T-cell (primary cell): ENCODE data around the gene KCNE2. TPM values are rescaled to one million over a fixed set of nuclear protein-coding genes. Genes with fewer than 3 reads are reported as not detected.

Source experiments
- ATAC-seq, 4 experiments: fragments of 200-7000 bp in 3 of 4; fragments of 150-1000 bp in 1 of 4; cut with Tn5 transposase; replicated peaks in 1 of 4; 1 replicate in 3 of 4; 2 replicates in 1 of 4; pipeline ENCODE4 v1.10.0; 2021; ENCODE audit warnings: moderate library complexity in 3 of 4, mild to moderate bottlenecking in 2 of 4, moderate number of reproducible peaks in 1 of 4
- CTCF ChIA-PET, 2 donors: fragments of 300-600 bp; sonication (Branson Sonifier 250); formaldehyde crosslinking; loops; one replicate each; lab custom pipeline; 2022; ENCODE audit warnings: antibody characterized with exemption in 2 of 2; lab: Charles Lee
- POLR2A ChIA-PET, 2 donors: fragments of 300-600 bp; sonication (Branson Sonifier 250); formaldehyde crosslinking; loops; one replicate each; lab custom pipeline; 2022; ENCODE audit warnings: antibody characterized with exemption in 2 of 2; lab: Charles Lee
- DNase-seq, 35 experiments: peaks; one replicate each; pipeline versions ENCODE4 v3.0.0 to v3.0.0-alpha.2; 2013 to 2023
- H3K27ac ChIP-seq: one replicate; pipeline ENCODE4 v1.5.1; 2013; ENCODE audit warnings: low read length
- H3K27me3 ChIP-seq, 2 experiments: replicated peaks in 1 of 2; 1 replicate in 1 of 2; 2 replicates in 1 of 2; pipeline versions ENCODE4 v1.6.1 to v1.7.0; 2013; ENCODE audit warnings: low read length in 1 of 2, mixed read lengths in 1 of 2; ENCODE audit not compliant: control insufficient read depth in 2 of 2, insufficient read depth in 2 of 2; ENCODE audit errors: extremely low read depth in 1 of 2
- H3K36me3 ChIP-seq, 2 donors: 1 replicate in 1 of 2; 2 replicates in 1 of 2; pipeline versions ENCODE4 v1.6.1 to v1.7.0; 2013; ENCODE audit warnings: low read length in 1 of 2; ENCODE audit not compliant: control insufficient read depth in 2 of 2, insufficient read depth in 1 of 2; ENCODE audit errors: extremely low read depth in 1 of 2
- H3K4me1 ChIP-seq, 2 experiments: 1 replicate in 1 of 2; 2 replicates in 1 of 2; pipeline versions ENCODE4 v1.6.1 to v1.7.0; 2013; ENCODE audit warnings: low read length in 2 of 2, mixed read lengths in 1 of 2; ENCODE audit not compliant: insufficient read depth in 2 of 2, control insufficient read depth in 1 of 2; ENCODE audit errors: extremely low read depth in 1 of 2
- H3K4me3 ChIP-seq, 2 donors: 1 replicate in 1 of 2; 2 replicates in 1 of 2; pipeline versions ENCODE4 v1.5.1 to v1.7.0; 2013; ENCODE audit warnings: mild to moderate bottlenecking in 2 of 2, low read length in 1 of 2, moderate library complexity in 1 of 2; ENCODE audit not compliant: control insufficient read depth in 1 of 2; ENCODE audit errors: extremely low read depth in 1 of 2
- H3K9me3 ChIP-seq: 2 replicates; pipeline ENCODE4 v1.7.0; 2013
- H3K27ac Mint-ChIP-seq, 2 donors: one replicate each; pipeline ENCODE4 v1.8.0; 2020 to 2021; ENCODE audit warnings: mild to moderate bottlenecking in 2 of 2, mixed read lengths in 2 of 2
- H3K27me3 Mint-ChIP-seq, 2 donors: one replicate each; pipeline ENCODE4 v1.8.0; 2021 to 2022; ENCODE audit warnings: mixed read lengths in 2 of 2
- H3K36me3 Mint-ChIP-seq: one replicate; pipeline ENCODE4 v1.8.0; 2021; ENCODE audit warnings: mixed read lengths
- H3K4me1 Mint-ChIP-seq, 3 donors: one replicate each; pipeline ENCODE4 v1.8.0; 2020 to 2022; ENCODE audit warnings: mixed read lengths in 3 of 3, mild to moderate bottlenecking in 1 of 3
- H3K4me3 Mint-ChIP-seq, 3 donors: one replicate each; pipeline ENCODE4 v1.8.0; 2020 to 2022; ENCODE audit warnings: mild to moderate bottlenecking in 3 of 3, mixed read lengths in 3 of 3, moderate library complexity in 3 of 3
- H3K9me3 Mint-ChIP-seq, 3 donors: one replicate each; pipeline ENCODE4 v1.8.0; 2020 to 2022; ENCODE audit warnings: mixed read lengths in 3 of 3
- whole genome bisulfite sequencing: methylation state at CpG from one replicate; pipeline ENCODE4 v1.1.5; 2013; ENCODE audit warnings: missing lambda C conversion rate; ENCODE audit not compliant: insufficient coverage; 5-methylcytosine and 5-hydroxymethylcytosine counted together
- total RNA-seq, 35 experiments: library from RNA in 6 of 35; stranded (reverse) in 6 of 35; fragments of 120-200 nt in 1 of 35; gene quantifications; one replicate each; pipeline versions ENCODE4 v1.2.1 to v1.2.4 and lab custom pipeline; 2013 to 2026

Gene KCNE2
- total RNA-seq, 5 donors from 2014 or later (not counting 1 experiment from before 2014, with no cell fraction given), result 0.25 TPM; not detected in 4

- H3K9me3 ChIP-seq, result no peaks in the 10 kb centered on the region
- ATAC-seq (no peak), DNase-seq (no peak)
- Mint-ChIP-seq H3K4me3 (no peak overlapping the region), H3K4me1 (peaks cover 0 to 4% (median 4%) of the 10 kb centered on the region in 3 donors), H3K9me3 (no peaks in the 10 kb centered on the region), H3K27me3 (peaks cover 0 to 4% of the 10 kb centered on the region in 2 donors), H3K36me3 (no peaks in the 10 kb centered on the region), H3K27ac (no peak overlapping the region)
- no peaks in the 10 kb centered on the region for H3K36me3 ChIP-seq
- H3K4me1 ChIP-seq, result no peaks in the 10 kb centered on the region
- no peak overlapping the region for H3K27ac ChIP-seq
- ChIA-PET POLR2A (no interaction called here), CTCF (interaction anchor here (0.5 to 4.2 kb wide), 4 partner anchors 21 to 422 kb away, joined by 3 to 118 read pairs (median 4); no protein-coding TSS in a partner anchor)
- 89% methylated on average over 6 of the region's 10 CpGs for WGBS
- peaks cover 0 to 8% of the 10 kb centered on the region in 2 experiments for H3K27me3 ChIP-seq
- H3K4me3 ChIP-seq, result no peak overlapping the region
Observed at GRCh38 chr21:34345892-34346291, 17.9 kb upstream of the KCNE2 start.

GRCh38 chr21:34348890-34349519 is 14.8 kb upstream of the KCNE2 start:
- H3K27ac Mint-ChIP-seq, result no peak overlapping the region
- WGBS, result 83% methylated on average over 4 of the region's 5 CpGs
- ChIA-PET CTCF (interaction anchor here (0.7 to 4.2 kb wide), 7 partner anchors 33 to 435 kb away, joined by 4 to 118 read pairs (median 10); partner anchors contain the start of gene ATP5PO (in 1 of the 2)), POLR2A (no interaction called here)
- Histone ChIP-seq H3K27ac (no peak overlapping the region), H3K27me3 (no peaks in the 10 kb centered on the region), H3K9me3 (no peaks in the 10 kb centered on the region), H3K36me3 (no peaks in the 10 kb centered on the region), H3K4me1 (no peaks in the 10 kb centered on the region), H3K4me3 (no peak overlapping the region)
- no peak for ATAC-seq
- no peaks in the 10 kb centered on the region for H3K9me3 Mint-ChIP-seq
- no peaks in the 10 kb centered on the region for H3K36me3 Mint-ChIP-seq
- no peak overlapping the region for H3K4me3 Mint-ChIP-seq
- peaks cover 0 to 7% of the 10 kb centered on the region in 2 donors for H3K27me3 Mint-ChIP-seq
- DNase-seq, result no peak
- H3K4me1 Mint-ChIP-seq, result peaks cover 0 to 8% (median 4%) of the 10 kb centered on the region in 3 donors

- Histone ChIP-seq H3K4me3 (no peak overlapping the region), H3K27ac (no peak overlapping the region), H3K27me3 (peaks cover 0 to 14% of the 10 kb centered on the region in 2 experiments), H3K4me1 (no peaks in the 10 kb centered on the region), H3K9me3 (no peaks in the 10 kb centered on the region), H3K36me3 (no peaks in the 10 kb centered on the region)
- Mint-ChIP-seq H3K4me3 (no peak overlapping the region), H3K27ac (no peak overlapping the region), H3K36me3 (no peaks in the 10 kb centered on the region), H3K27me3 (peaks cover 17 to 26% of the 10 kb centered on the region in 2 donors), H3K9me3 (no peaks in the 10 kb centered on the region), H3K4me1 (peaks cover 0 to 8% (median 4%) of the 10 kb centered on the region in 3 donors)
- ChIA-PET CTCF (interaction anchor here in 1 of 2 donors (0.9 kb wide), 1 partner anchor 428 kb away, joined by 4 read pairs; no protein-coding TSS in a partner anchor), POLR2A (no interaction called here)
- WGBS, result 46% methylated on average over 4 of the region's 6 CpGs
- DNase-seq (peak in 6 of 35 experiments; percentile 2 to 45 (median 8)), ATAC-seq (peak in 3 of 4 experiments; percentile 20 to 61 (median 36))
Observed at GRCh38 chr21:34351786-34352241, 12.0 kb upstream of the KCNE2 start.

GRCh38 chr21:34352556-34352955 is 11.2 kb upstream of the KCNE2 start:
- Mint-ChIP-seq H3K27me3 (peaks cover 17 to 27% of the 10 kb centered on the region in 2 donors), H3K36me3 (no peaks in the 10 kb centered on the region), H3K9me3 (no peaks in the 10 kb centered on the region), H3K4me3 (no peak overlapping the region), H3K4me1 (peaks cover 0 to 8% (median 4%) of the 10 kb centered on the region in 3 donors), H3K27ac (no peak overlapping the region)
- Histone ChIP-seq H3K27me3 (peaks cover 0 to 14% of the 10 kb centered on the region in 2 experiments), H3K36me3 (no peaks in the 10 kb centered on the region), H3K4me1 (no peaks in the 10 kb centered on the region), H3K27ac (no peak overlapping the region), H3K4me3 (no peak overlapping the region), H3K9me3 (no peaks in the 10 kb centered on the region)
- WGBS, result 100% methylated on average over 2 of the region's 4 CpGs
- ChIA-PET CTCF (no interaction called here), POLR2A (no interaction called here)
- ATAC-seq (no peak), DNase-seq (no peak)

GRCh38 chr21:34353182-34353581 is 10.6 kb upstream of the KCNE2 start:
- no peaks in the 10 kb centered on the region for H3K9me3 ChIP-seq
- H3K36me3 ChIP-seq, result no peaks in the 10 kb centered on the region
- H3K27me3 ChIP-seq, result peaks cover 0 to 17% of the 10 kb centered on the region in 2 experiments
- no peak for ATAC-seq
- no peak overlapping the region for H3K27ac Mint-ChIP-seq
- H3K27ac ChIP-seq, result no peak overlapping the region
- H3K27me3 Mint-ChIP-seq, result peaks cover 17 to 25% of the 10 kb centered on the region in 2 donors
- no peaks in the 10 kb centered on the region for H3K9me3 Mint-ChIP-seq
- no peaks in the 10 kb centered on the region for H3K36me3 Mint-ChIP-seq
- no CpG with 5 or more reads among the region's 6 CpGs for WGBS
- DNase-seq, result no peak
- H3K4me1 ChIP-seq, result no peaks in the 10 kb centered on the region
- H3K4me1 Mint-ChIP-seq, result peaks cover 0 to 4% (median 0%) of the 10 kb centered on the region in 3 donors
- H3K4me3 ChIP-seq, result no peak overlapping the region
- CTCF ChIA-PET, result interaction anchor here in 1 of 2 donors (1.3 kb wide), 1 partner anchor 441 kb away, joined by 3 read pairs; no protein-coding TSS in a partner anchor
- no peak overlapping the region for H3K4me3 Mint-ChIP-seq
- POLR2A ChIA-PET, result interaction anchor here in 1 of 2 donors (0.6 kb wide), 1 partner anchor 223 kb away, joined by 3 read pairs; no protein-coding TSS in a partner anchor

- Mint-ChIP-seq H3K36me3 (no peaks in the 10 kb centered on the region), H3K27ac (no peak overlapping the region), H3K4me1 (peaks cover 0 to 4% (median 0%) of the 10 kb centered on the region in 3 donors), H3K9me3 (peaks cover 0 to 4% (median 2%) of the 10 kb centered on the region in 3 donors), H3K27me3 (peaks cover 17 to 35% of the 10 kb centered on the region in 2 donors), H3K4me3 (no peak overlapping the region)
- ChIA-PET POLR2A (no interaction called here), CTCF (interaction anchor here (0.5 to 0.9 kb wide), 3 partner anchors 365 to 434 kb away, joined by 3 to 6 read pairs (median 4); no protein-coding TSS in a partner anchor)
- 94% methylated on average over 2 of the region's 4 CpGs for WGBS
- DNase-seq, result no peak
- no peaks in the 10 kb centered on the region for H3K9me3 ChIP-seq
- no peak for ATAC-seq
- no peaks in the 10 kb centered on the region for H3K36me3 ChIP-seq
- H3K27ac ChIP-seq, result no peak overlapping the region
- no peak overlapping the region for H3K4me3 ChIP-seq
- peaks cover 0 to 17% of the 10 kb centered on the region in 2 experiments for H3K27me3 ChIP-seq
- H3K4me1 ChIP-seq, result no peaks in the 10 kb centered on the region
Observed at GRCh38 chr21:34354836-34355235, 9.0 kb upstream of the KCNE2 start.
